Kidney (tissue), 14 donors: Measurements from ENCODE around the gene SEMA6B. TPM values are rescaled to one million over a fixed set of nuclear protein-coding genes. Genes with fewer than 3 reads are reported as not detected.
A peak's percentile ranks its signal among the peaks of the same experiment; 100 is the strongest.
"Not testable (repeated sequence)": the region's sequence is repeated elsewhere in the genome, so short reads cannot be mapped to it uniquely, and the experiment has no call there.

ENCODE experiments used
- DNase-seq, 5 donors: peaks; one replicate each; pipeline ENCODE4 v3.0.0-alpha.2; 2013 to 2020
- FAIRE-seq: peaks from 2 replicates; lab custom pipeline; 2012; peaks lifted over from hg19 to GRCh38; lab: Jason Lieb, UNC
- H3K27ac ChIP-seq, 2 donors: one replicate each; pipeline ENCODE4 v1.7.0; 2013; ENCODE audit warnings: low read depth in 2 of 2, low read length in 2 of 2, inconsistent platforms in 1 of 2
- H3K27me3 ChIP-seq: one replicate; pipeline ENCODE4 v1.7.1; 2013; ENCODE audit warnings: low read length, inconsistent platforms; ENCODE audit not compliant: control insufficient read depth, insufficient read depth
- H3K36me3 ChIP-seq, 3 donors: one replicate each; pipeline versions ENCODE4 v1.7.0 to v1.7.1; 2013; ENCODE audit warnings: low read length in 3 of 3, control low read depth in 1 of 3, inconsistent platforms in 1 of 3; ENCODE audit not compliant: insufficient read depth in 3 of 3, control insufficient read depth in 2 of 3
- H3K4me1 ChIP-seq, 3 donors: one replicate each; pipeline versions ENCODE4 v1.7.0 to v1.7.1; 2013; ENCODE audit warnings: low read length in 3 of 3, inconsistent platforms in 1 of 3, low read depth in 1 of 3; ENCODE audit not compliant: control insufficient read depth in 2 of 3, insufficient read depth in 2 of 3
- H3K4me3 ChIP-seq, 3 donors: one replicate each; pipeline versions ENCODE4 v1.7.0 to v1.8.1; 2013; ENCODE audit warnings: low read length in 3 of 3, control low read depth in 1 of 3, inconsistent platforms in 1 of 3
- H3K9ac ChIP-seq, 3 donors: one replicate each; pipeline versions ENCODE4 v1.7.0 to v1.7.1; 2013; ENCODE audit warnings: low read length in 3 of 3, control low read depth in 1 of 3, inconsistent platforms in 1 of 3
- H3K9me3 ChIP-seq, 3 donors: one replicate each; pipeline versions ENCODE4 v1.7.0 to v1.7.1; 2013; ENCODE audit warnings: low read length in 3 of 3, control low read depth in 1 of 3, inconsistent platforms in 1 of 3; ENCODE audit not compliant: control insufficient read depth in 2 of 3, insufficient read depth in 1 of 3
- intact Hi-C: fragments of 100-400 bp; cut with DNase I; formaldehyde crosslinking; loops from one replicate; pipeline ENCODE4 v1.11.1; 2022
- polyA plus RNA-seq: library from polyadenylated mRNA; stranded (reverse); fragments of 350-450 nt; fragmentation: Illumina TruSeq; extraction: RNeasy Lipid Tissue Mini Kit (QIAGEN cat#74804); gene quantifications from one replicate; pipeline ENCODE4 v1.2.3, GENCODE V29; 2014; ENCODE audit warnings: low read depth, low replicate concordance; ENCODE audit not compliant: insufficient read depth
- total RNA-seq: library from RNA; stranded (reverse); fragmentation: NEBNext Ultra II Directional; extraction: Animal tissue kit (Norgen Biotek cat#: 25700); gene quantifications from one replicate; pipeline ENCODE4 v1.2.1, GENCODE V29; 2021
- TF ChIP-seq, protein P1 (sequence below): IDR thresholded peaks from 3 replicates; pipeline ENCODE4 v1.5.1; 2012; ENCODE audit warnings: mild to moderate bottlenecking, moderate library complexity, borderline replicate concordance; ENCODE audit not compliant: insufficient read depth; ENCODE audit errors: extremely low read depth
- donor health status: control.
- donor health status: control.
- donor health status: control.
- donor health status: control.
- donor health status: control.
- donor health status: DM: yes; HTN: yes; CAD: no.
- donor health status: Normal renal cell carcinoma (clear cell type).

SEMA6B gene
- total and polyA plus RNA-seq, 2 donors from 2014 or later: 2.6 to 17.7 TPM

DNA sequence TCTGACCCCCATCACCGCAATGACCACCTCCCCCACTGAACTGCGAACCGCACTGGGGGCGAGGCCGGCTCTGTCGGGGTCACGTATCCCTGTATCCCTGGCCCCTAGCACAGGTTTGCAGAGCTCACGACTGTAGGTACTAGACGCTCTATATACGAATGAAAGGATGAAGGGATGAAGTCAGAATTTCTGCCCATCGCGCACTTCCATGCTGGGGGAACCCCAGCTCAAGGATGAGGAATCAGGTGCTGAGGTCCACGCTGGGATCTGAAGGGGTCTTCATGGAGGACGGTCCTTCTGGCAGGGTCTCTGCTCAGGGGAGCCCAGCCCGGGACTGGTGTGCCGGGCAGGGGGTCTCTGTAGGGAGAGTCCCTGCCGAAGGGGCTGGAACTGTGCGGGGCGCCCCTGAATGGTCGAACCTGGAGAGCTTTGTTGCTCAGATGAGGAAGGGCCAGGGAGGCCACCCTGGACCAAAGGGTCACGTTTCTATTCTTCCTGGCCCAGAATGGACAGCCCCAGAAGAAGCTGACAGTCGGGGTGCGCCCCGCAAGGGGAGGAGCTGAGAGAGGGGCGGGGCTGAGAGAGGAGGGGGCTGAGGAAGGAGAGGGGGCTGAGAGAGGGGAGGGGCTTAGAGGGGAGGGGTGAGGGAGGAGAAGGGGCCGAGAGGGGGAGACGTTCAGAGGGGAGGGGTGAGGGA, 37.9 kb upstream of the SEMA6B start:
- H3K4me3 ChIP-seq: no peak overlapping the region
- intact Hi-C loops: no loop called here
- no peaks in the 10 kb centered on the region for H3K9me3 ChIP-seq
- peak in 1 of 5 donors; percentile 43 for DNase-seq
- TF ChIP-seq, protein P1, sequence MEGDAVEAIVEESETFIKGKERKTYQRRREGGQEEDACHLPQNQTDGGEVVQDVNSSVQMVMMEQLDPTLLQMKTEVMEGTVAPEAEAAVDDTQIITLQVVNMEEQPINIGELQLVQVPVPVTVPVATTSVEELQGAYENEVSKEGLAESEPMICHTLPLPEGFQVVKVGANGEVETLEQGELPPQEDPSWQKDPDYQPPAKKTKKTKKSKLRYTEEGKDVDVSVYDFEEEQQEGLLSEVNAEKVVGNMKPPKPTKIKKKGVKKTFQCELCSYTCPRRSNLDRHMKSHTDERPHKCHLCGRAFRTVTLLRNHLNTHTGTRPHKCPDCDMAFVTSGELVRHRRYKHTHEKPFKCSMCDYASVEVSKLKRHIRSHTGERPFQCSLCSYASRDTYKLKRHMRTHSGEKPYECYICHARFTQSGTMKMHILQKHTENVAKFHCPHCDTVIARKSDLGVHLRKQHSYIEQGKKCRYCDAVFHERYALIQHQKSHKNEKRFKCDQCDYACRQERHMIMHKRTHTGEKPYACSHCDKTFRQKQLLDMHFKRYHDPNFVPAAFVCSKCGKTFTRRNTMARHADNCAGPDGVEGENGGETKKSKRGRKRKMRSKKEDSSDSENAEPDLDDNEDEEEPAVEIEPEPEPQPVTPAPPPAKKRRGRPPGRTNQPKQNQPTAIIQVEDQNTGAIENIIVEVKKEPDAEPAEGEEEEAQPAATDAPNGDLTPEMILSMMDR: no peak
- no peak overlapping the region for H3K27ac ChIP-seq
- H3K4me1 ChIP-seq: no peaks in the 10 kb centered on the region
- H3K9ac ChIP-seq: no peak overlapping the region
- H3K27me3 ChIP-seq: peaks cover 4% of the 10 kb centered on the region
- H3K36me3 ChIP-seq: no peaks in the 10 kb centered on the region
- FAIRE-seq: no peak

DNA sequence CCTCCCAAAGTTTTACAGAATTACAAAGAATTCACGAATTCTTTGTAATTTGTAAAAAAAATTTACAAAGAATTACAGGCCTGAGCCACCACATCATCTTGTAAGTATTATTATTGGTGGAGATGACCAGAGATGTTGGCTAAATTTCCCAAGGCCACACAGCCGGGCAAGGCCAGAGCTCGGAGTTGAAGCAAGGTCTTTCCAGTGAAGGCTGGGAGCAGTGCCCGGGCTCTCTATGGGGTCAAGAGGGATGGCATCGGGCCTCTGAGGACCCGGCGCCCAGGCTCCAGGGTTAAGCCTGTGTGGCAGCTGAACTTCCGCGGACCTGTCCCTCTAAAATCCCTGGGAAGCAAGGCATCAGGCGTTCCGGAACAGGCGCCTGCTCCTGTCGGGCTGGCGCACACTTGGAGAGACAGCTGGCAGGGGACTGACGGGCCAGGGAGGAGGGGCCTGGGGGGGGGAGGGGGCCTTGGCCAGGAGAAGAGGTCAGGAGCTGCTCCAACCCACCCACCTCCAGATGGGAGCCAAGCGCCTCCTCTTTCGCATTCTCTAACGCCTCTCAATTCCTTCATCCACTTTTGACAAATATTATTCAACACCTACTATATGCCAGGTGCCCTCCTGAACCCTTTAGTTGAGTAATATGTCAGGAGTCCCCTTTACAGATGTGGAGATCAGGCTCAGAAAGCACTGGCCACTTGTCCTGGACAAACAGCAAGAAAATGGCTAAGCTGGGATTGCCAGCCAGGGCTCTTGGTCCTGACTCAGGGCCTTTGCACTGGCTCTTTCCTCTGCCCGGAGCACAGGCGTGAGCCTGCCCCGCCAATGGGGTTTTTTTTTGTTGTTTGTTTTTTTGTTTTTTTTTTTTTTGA, 36.8 kb upstream of the SEMA6B start:
- Histone ChIP-seq H3K9me3 (no peaks in the 10 kb centered on the region), H3K27me3 (peaks cover 4% of the 10 kb centered on the region), H3K36me3 (no peaks in the 10 kb centered on the region), H3K27ac (no peak overlapping the region), H3K4me1 (no peaks in the 10 kb centered on the region), H3K4me3 (no peak overlapping the region), H3K9ac (no peak overlapping the region)
- no peak for DNase-seq
- intact Hi-C loops: no loop called here
- TF ChIP-seq, protein P1: no peak
- FAIRE-seq: no peak

DNA sequence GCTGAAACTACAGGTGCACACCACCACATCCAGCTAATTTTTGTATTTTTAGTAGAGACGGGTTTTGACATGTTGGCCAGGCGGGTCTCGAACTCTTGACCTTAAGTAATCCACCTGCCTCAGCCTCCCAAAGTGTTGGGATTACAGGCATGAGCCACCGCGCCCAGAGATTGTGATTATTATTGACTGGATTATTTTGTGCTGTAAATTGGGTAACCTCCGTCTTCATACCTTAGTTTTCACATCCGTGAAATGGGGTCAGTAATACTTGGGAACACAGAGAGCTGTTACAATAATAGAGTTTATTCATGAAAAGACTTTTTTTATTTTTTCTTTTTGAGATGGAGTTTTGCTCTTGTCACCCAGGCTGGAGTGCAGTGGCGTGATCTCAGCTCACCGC, 35.7 kb upstream of the SEMA6B start:
- H3K27ac ChIP-seq, H3K9ac ChIP-seq, H3K36me3 ChIP-seq, DNase-seq, H3K27me3 ChIP-seq, H3K4me3 ChIP-seq, intact Hi-C loops, H3K4me1 ChIP-seq, H3K9me3 ChIP-seq, FAIRE-seq: not testable (repeated sequence)

DNA sequence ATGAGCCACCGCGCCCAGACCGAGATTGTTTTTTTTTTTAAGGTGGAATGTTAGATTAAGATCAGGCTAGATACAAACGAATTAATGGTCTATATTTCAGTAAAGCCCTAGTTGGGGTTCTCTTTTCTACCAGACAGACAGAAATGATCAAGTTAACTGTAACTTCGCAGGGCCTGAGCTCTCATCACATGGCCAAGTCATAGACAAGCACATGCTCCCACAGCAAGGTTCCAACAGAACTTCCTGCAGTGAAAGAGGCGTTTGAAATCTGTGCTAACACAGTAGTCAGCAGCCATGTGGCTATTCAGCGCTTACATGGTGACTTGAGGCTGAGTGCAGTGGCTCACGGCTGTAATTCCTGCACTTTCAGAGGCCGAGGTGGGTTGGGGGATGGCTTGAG, 34.7 kb upstream of the SEMA6B start:
- H3K9ac ChIP-seq: no peak overlapping the region
- TF ChIP-seq, protein P1: no peak
- no peak overlapping the region for H3K4me3 ChIP-seq
- H3K4me1 ChIP-seq: no peaks in the 10 kb centered on the region
- intact Hi-C loops: no loop called here
- peaks cover 4% of the 10 kb centered on the region for H3K27me3 ChIP-seq
- no peak overlapping the region for H3K27ac ChIP-seq
- FAIRE-seq (no peak), DNase-seq (no peak)
- H3K36me3 ChIP-seq: no peaks in the 10 kb centered on the region
- H3K9me3 ChIP-seq: no peaks in the 10 kb centered on the region
